HG02973 (cell line): ENCODE results near the gene MICB.

Experiments
- ATAC-seq: cut with Tn5 transposase; IDR thresholded peaks from one replicate; pipeline ENCODE4 v1.9.1; 2021; ENCODE audit warnings: moderate library complexity; ENCODE audit not compliant: unreplicated experiment

MICB gene

GRCh38 chr6:31559606-31559957, 61.6 kb downstream of the MICB start:
- no peak for ATAC-seq

- ATAC-seq, result peak; percentile 50
These were observed 62.2 kb downstream of the MICB start for GRCh38 chr6:31559958-31560696.

GRCh38 chr6:31560697-31561058, 62.7 kb downstream of the MICB start:
- no peak for ATAC-seq
